H54 (cell line): Measurements from ENCODE around the gene SENP7.
"Not testable (repeated sequence)": the region's sequence is repeated elsewhere in the genome, so short reads cannot be mapped to it uniquely, and the experiment has no call there.

ENCODE experiments used
- DNase-seq: peaks from one replicate; pipeline ENCODE4 v3.0.0; 2011; ENCODE audit warnings: low spot score, mixed read lengths; ENCODE audit not compliant: insufficient read length
- FAIRE-seq: peaks from 3 replicates; lab custom pipeline; 2011; peaks lifted over from hg19 to GRCh38; lab: Jason Lieb, UNC
- POLR2A ChIP-seq: IDR thresholded peaks from 2 replicates; pipeline ENCODE4 v1.6.1; 2011; ENCODE audit warnings: low read depth, mild to moderate bottlenecking, low read length

The SENP7 gene

DNA sequence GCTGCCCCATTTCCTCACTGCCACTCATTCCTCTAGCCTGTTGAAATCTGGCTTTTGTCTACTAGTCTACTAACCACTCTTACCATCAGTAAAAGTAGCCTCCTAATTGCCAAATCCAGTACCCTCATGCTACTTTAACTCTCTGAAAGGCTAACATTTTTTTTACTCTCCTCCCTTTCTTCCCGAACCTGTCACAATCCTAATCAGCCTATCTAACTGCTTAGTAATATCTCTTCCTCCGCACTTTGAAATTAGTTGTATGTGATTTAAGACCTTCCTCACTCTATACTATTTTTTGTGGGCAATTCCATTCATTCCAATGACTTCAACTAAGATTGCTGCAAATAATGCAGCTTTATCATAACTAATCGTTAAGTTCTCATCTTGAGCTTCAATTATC is 3.7 kb downstream of the SENP7 start:
- DNase-seq (no peak), FAIRE-seq (no peak)
- TF ChIP-seq POLR2A, result no peak

- no peak for TF ChIP-seq POLR2A
- FAIRE-seq (no peak), DNase-seq (no peak)
Observed at GRCh38 chr3:101501783-101502182, 11.2 kb downstream of the SENP7 start.

GRCh38 chr3:101500208-101500607 is 12.8 kb downstream of the SENP7 start:
- no peak for DNase-seq
- FAIRE-seq, result no peak
- no peak for TF ChIP-seq POLR2A

DNA sequence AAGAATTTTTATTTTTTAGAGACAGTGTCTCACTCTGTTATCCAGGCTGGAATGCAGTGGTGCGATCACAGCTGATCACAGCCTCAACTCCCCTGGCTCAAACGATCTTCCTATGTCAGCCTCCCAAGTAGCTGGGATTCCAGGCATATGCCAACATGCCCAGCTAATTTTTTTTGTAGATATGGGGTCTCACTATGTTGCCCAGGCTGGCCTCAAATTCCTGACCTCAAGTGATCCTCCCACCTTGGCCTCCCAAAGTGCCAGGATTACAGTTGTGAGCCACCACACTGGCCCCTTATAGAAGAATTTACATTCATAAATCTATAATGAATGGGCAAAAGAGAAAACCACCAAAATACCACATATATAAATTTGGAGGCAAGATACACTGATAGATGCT is 15.2 kb downstream of the SENP7 start:
- no peak for TF ChIP-seq POLR2A
- FAIRE-seq (no peak), DNase-seq (no peak)

DNA sequence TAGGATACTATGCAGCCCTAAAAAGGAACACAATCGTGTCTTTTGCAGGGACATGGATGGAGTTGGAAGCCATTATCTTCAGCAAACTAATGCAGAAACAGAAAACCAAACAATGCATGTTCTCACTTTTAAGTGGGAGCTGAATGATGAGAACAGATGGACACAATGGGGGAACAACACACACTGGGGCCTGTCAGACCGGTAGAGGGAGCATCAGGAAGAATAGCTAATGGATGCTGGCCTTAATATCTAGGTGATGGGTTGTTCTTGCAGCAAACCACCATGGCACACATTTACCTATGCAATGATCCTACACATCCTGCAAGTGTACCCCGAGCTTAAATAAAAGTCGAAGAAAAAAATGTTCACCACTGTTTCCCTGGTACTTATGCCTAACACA is 17.5 kb downstream of the SENP7 start:
- FAIRE-seq (no peak), DNase-seq (no peak)

DNA sequence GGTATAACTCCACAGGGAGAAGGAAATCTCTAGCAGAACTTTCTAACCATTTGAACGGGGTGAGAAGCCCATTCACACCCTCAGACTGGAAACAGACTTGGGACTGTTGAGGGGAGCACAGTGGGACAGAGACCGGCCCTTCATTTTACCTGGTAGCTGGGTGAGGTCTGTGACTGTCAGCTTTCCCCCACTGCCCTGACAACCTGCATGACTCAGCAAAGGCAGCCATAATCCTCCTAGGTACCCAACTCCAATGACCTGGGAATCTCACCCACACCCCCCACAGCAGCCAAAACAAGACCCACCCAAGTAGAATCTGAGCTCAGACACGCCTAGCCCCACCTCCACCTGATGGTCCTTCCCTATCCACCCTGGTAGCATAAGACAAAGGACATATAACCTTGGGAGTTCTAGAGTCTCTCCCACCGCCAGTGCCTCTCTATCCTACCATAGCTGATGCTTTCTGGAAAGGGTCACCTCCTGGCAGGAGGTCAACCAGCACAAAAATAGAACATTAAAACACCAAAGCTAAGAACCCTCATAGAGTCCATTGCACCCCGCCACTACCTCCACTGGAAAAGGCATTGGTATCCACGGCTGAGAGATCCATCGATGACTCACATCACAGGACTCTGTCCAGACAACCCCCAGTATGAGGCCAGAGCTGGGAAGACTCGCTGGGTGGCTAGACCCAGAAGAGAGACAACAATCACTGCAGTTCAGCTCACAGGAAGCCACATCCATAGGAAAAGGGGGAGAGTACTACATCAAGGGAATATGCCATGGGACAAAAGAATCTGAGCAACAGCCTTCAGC is 28.0 kb downstream of the SENP7 start:
- DNase-seq (peak; percentile 30), FAIRE-seq (peak; percentile 83)
- no peak for TF ChIP-seq POLR2A

More for the DNA sequence above, 17.5 kb downstream of the SENP7 start:
- no peak for TF ChIP-seq POLR2A

DNA sequence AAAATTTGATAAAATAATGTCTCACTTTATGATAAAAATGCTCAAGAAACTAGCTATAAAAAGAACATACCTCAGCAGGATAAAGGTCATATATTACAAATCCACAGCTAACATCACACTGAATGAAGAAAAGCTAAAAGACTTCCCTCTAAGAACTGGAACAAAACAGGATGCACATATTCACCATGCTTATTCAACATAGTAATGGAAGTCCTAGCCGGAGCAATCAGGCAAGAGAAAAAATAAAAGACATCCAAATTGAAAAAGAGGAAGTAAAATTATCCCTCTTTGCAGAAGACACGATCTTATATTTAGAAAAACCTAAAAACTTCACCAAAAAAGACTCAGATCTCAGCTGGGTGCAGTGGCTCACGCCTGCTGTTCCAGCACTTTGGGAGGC is 34.0 kb downstream of the SENP7 start:
- no peak for DNase-seq
- FAIRE-seq, result no peak

DNA sequence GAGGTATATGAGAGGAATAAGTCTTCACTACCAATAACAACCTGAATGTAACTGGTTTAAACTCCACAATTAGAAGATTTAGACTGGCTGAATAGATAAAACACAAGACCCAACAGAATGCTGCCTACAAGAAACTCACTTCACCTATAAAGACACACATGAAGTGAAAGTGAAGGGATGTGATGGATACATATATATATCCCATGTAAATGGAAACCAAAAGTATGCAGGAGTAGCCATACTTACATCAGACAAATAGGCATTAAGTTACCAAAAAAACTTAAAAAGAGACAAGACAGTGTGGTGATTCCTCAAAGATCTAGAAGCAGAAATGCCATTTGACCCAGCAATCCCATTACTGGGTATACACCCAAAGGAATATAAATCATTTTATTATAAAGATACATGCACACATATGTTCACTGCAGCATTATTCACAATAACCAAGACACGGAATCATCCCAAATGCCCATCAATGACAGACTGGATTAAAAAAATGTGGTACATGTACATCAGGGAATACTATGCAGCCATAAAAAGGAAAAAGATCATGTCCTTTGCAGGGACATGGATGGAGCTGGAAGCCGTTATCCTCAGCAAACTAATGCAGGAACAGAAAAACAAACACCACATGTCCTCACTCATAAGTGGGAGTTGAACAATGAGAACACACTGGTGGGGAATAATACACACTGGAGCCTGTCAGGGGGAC is 38.0 kb downstream of the SENP7 start:
- not testable (repeated sequence) for FAIRE-seq, DNase-seq

More for the DNA sequence above, 34.0 kb downstream of the SENP7 start:
- no peak for TF ChIP-seq POLR2A

DNA sequence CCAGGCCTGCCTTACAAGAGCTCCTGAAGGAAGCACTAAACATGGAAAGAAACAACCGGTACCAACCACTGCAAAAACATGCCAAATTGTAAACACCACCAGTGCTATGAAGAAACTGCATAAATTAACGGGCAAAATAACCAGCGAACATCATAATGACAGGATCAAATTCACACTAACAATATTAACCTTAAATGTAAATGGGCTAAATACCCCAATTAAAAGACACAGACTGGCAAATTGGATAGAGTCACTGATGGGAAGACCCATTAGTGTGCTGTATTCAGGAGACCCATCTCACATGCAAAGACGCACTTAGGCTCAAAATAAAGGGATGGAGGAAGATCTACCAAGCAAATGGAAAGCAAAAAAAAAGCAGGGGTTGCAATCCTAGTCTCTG is 44.3 kb downstream of the SENP7 start:
- not testable (repeated sequence) for DNase-seq, FAIRE-seq

GRCh38 chr3:101467310-101467663 is 45.7 kb downstream of the SENP7 start:
- not testable (repeated sequence) for FAIRE-seq, DNase-seq

- FAIRE-seq (no peak), DNase-seq (no peak)
Observed at GRCh38 chr3:101466465-101467309, 46.3 kb downstream of the SENP7 start.

DNA sequence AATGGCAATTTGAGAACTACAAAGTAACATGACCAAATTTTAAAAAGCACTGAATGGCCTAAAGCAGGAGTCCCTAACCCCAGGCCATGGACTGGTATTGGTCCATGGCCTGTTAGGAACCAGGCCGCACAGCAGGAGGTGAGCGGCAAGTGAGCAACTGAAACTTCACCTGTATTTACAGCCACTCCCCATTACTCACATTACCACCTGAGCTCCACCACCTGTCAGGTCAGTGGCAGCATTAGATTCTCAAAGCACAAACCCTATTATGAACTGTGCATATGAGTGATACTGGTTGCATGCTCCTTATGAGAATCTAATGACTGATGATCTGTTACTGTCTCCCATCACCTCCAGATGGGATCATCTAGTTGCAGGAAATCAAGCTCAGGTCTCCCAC is 48.8 kb downstream of the SENP7 start:
- DNase-seq (no peak), FAIRE-seq (no peak)
- TF ChIP-seq POLR2A, result no peak

More at GRCh38 chr3:101466465-101467309, 46.3 kb downstream of the SENP7 start:
- no peak for TF ChIP-seq POLR2A

GRCh38 chr3:101461451-101461850 is 51.6 kb downstream of the SENP7 start:
- DNase-seq (no peak), FAIRE-seq (peak; percentile 33)
- no peak for TF ChIP-seq POLR2A

- FAIRE-seq, result no peak
- no peak for TF ChIP-seq POLR2A
- DNase-seq, result no peak
Observed at GRCh38 chr3:101458387-101458786, 54.6 kb downstream of the SENP7 start.

GRCh38 chr3:101454629-101455028 is 58.4 kb downstream of the SENP7 start:
- DNase-seq (no peak), FAIRE-seq (no peak)
- no peak for TF ChIP-seq POLR2A
